HepG2 (cell line): ENCODE results near the gene LRRC73. TPM values are rescaled to one million over a fixed set of nuclear protein-coding genes. Genes with fewer than 3 reads are reported as not detected.

Experiments used
- CREB1 ChIP-seq, 2 experiments: fragments of 450-650 bp in 1 of 2; IDR thresholded peaks; 2 replicates each; pipeline ENCODE4 v1.6.1; 2016 to 2017; ENCODE audit warnings: control low read depth in 1 of 2, mild to moderate bottlenecking in 1 of 2, missing compliant biosample characterization in 1 of 2, missing genetic modification characterization in 1 of 2
- HOXA3 ChIP-seq: sonication (generic); formaldehyde crosslinking; IDR thresholded peaks from 2 replicates; pipeline ENCODE4 v1.5.0; 2020; ENCODE audit warnings: missing genetic modification reagents
- IKZF4 ChIP-seq: sonication (generic); formaldehyde crosslinking; IDR thresholded peaks from 2 replicates; pipeline ENCODE4 v1.5.1; 2020; ENCODE audit warnings: borderline replicate concordance, mild to moderate bottlenecking, low read depth, missing genetic modification reagents; ENCODE audit errors: not compliant biosample characterization
- KAT8 ChIP-seq: IDR thresholded peaks from 2 replicates; pipeline ENCODE4 v1.6.1; 2016; ENCODE audit warnings: missing genetic modification reagents, missing compliant biosample characterization
- MAZ ChIP-seq, 2 experiments: sonication (generic) in 1 of 2; formaldehyde crosslinking in 1 of 2; IDR thresholded peaks; 2 replicates each; pipeline versions ENCODE4 v1.5.0 to v1.6.1; 2012 to 2020; ENCODE audit warnings: low read depth in 2 of 2, mild to moderate bottlenecking in 2 of 2, borderline replicate concordance in 1 of 2, improper control_type of control experiment in 1 of 2, low read length in 1 of 2, missing genetic modification reagents in 1 of 2, moderate library complexity in 1 of 2
- MTF2 ChIP-seq: sonication (generic); formaldehyde crosslinking; IDR thresholded peaks from 2 replicates; pipeline ENCODE4 v1.5.0; 2020; ENCODE audit warnings: missing genetic modification reagents, borderline replicate concordance
- NFIC ChIP-seq: IDR thresholded peaks from 2 replicates; pipeline ENCODE4 v1.6.1; 2012; ENCODE audit warnings: mild to moderate bottlenecking, low read length, inconsistent platforms
- RAD21 ChIP-seq: fragments of 450-650 bp; formaldehyde crosslinking; IDR thresholded peaks from 2 replicates; pipeline ENCODE4 v1.5.0; 2020; ENCODE audit warnings: mild to moderate bottlenecking
- THAP11 ChIP-seq: IDR thresholded peaks from 2 replicates; pipeline ENCODE4 v1.6.1; 2016; ENCODE audit warnings: missing biosample characterization, missing genetic modification reagents
- ZFAT ChIP-seq: sonication (generic); formaldehyde crosslinking; conservative IDR thresholded peaks from 2 replicates; pipeline ENCODE4 v1.8.1; 2023; ENCODE audit warnings: missing genetic modification reagents, inconsistent platforms
- ZFY ChIP-seq: sonication (generic); formaldehyde crosslinking; IDR thresholded peaks from 2 replicates; pipeline ENCODE4 v1.4.0; 2020; ENCODE audit warnings: missing genetic modification reagents
- ZNF350 ChIP-seq: sonication (generic); formaldehyde crosslinking; IDR thresholded peaks from 2 replicates; pipeline ENCODE4 v1.4.0; 2020; ENCODE audit warnings: mild to moderate bottlenecking, low read depth, missing genetic modification reagents, borderline replicate concordance
- ZNF777 ChIP-seq: sonication (generic); formaldehyde crosslinking; IDR thresholded peaks from 2 replicates; pipeline ENCODE4 v1.4.0; 2020; ENCODE audit warnings: missing genetic modification reagents
- polyA plus RNA-seq, 8 experiments: library from polyadenylated mRNA; depleted of rRNA in 3 of 8; stranded (reverse) in 7 of 8; unstranded in 1 of 8; fragments of >200 nt; fragmentation: Illumina TruSeq in 4 of 8; extraction: Trizol in 4 of 8; gene quantifications; 2 replicates each; pipeline versions ENCODE4 v1.2.1 to v1.2.3, GENCODE V29; 2011 to 2016; ENCODE audit warnings: low read depth in 4 of 8, missing spikeins in 1 of 8, mixed read lengths in 1 of 8; ENCODE audit not compliant: insufficient read depth in 1 of 8
- total RNA-seq, 5 experiments: library from RNA; depleted of rRNA; stranded (reverse); fragments of >200 nt; fragmentation: Illumina TruSeq; extraction: Trizol; gene quantifications; 2 replicates each; pipeline ENCODE4 v1.2.3, GENCODE V29; 2016; ENCODE audit warnings: low read depth in 1 of 5
- TF ChIP-seq, protein P1 (sequence below): sonication (generic); formaldehyde crosslinking; IDR thresholded peaks from one replicate; pipeline ENCODE4 v1.5.1; 2020; ENCODE audit warnings: mild to moderate bottlenecking, missing genetic modification reagents; ENCODE audit errors: not compliant biosample characterization
- TF ChIP-seq, protein P2 (sequence below): sonication (generic); formaldehyde crosslinking; IDR thresholded peaks from 2 replicates; pipeline ENCODE4 v1.8.1; 2023; ENCODE audit warnings: mild to moderate bottlenecking, missing genetic modification reagents, borderline replicate concordance
- TF ChIP-seq, protein P3 (sequence below): sonication (generic); formaldehyde crosslinking; IDR thresholded peaks from 2 replicates; pipeline ENCODE4 v1.4.0; 2020; ENCODE audit warnings: missing genetic modification reagents, borderline replicate concordance

The LRRC73 gene
- total and polyA plus RNA-seq, 2 of the 13 experiments (the other 11 are each of a cell fraction or from before 2014, with no cell fraction given) = 0.11 to 0.12 TPM

DNA sequence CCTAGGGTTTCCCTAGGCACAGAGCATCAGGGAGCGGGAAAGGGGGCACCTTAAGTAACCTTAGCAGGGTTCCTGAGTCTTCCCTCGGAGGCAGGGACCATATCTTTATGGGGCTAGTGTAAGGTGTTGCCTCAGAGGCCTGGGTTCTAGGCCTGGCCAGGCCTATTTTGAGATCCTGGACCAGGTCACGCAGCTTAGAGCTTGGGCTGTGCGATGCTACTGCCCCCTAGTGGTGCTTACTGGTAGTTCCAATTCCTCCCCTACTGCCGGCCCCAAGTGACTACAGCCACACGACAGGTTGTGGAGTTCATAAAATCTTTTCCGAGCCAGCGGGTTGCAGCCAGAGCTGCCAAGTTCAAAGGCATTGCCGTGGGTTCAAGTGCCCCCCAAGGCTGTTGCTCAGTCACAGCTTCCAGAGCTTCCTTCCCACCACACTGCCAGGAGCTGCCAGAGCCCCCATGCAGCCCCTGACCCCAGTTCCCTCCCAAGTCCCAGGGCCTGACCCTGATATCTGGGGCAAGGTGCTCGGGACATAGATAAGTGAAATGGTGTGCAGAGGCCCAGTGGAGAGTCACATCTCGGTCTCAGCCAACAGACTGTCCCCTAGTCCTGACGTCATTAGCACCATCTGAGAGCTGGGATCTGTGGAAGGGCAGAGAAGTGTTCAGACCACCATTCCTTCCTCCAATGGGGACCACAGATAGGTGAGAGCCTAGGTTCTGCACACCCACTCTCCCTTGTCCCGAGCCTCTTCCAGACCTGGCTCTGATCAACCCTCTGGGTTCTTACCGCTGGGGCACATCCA is 3.3 kb downstream of the LRRC73 start (continued):
- TF ChIP-seq, protein P1, sequence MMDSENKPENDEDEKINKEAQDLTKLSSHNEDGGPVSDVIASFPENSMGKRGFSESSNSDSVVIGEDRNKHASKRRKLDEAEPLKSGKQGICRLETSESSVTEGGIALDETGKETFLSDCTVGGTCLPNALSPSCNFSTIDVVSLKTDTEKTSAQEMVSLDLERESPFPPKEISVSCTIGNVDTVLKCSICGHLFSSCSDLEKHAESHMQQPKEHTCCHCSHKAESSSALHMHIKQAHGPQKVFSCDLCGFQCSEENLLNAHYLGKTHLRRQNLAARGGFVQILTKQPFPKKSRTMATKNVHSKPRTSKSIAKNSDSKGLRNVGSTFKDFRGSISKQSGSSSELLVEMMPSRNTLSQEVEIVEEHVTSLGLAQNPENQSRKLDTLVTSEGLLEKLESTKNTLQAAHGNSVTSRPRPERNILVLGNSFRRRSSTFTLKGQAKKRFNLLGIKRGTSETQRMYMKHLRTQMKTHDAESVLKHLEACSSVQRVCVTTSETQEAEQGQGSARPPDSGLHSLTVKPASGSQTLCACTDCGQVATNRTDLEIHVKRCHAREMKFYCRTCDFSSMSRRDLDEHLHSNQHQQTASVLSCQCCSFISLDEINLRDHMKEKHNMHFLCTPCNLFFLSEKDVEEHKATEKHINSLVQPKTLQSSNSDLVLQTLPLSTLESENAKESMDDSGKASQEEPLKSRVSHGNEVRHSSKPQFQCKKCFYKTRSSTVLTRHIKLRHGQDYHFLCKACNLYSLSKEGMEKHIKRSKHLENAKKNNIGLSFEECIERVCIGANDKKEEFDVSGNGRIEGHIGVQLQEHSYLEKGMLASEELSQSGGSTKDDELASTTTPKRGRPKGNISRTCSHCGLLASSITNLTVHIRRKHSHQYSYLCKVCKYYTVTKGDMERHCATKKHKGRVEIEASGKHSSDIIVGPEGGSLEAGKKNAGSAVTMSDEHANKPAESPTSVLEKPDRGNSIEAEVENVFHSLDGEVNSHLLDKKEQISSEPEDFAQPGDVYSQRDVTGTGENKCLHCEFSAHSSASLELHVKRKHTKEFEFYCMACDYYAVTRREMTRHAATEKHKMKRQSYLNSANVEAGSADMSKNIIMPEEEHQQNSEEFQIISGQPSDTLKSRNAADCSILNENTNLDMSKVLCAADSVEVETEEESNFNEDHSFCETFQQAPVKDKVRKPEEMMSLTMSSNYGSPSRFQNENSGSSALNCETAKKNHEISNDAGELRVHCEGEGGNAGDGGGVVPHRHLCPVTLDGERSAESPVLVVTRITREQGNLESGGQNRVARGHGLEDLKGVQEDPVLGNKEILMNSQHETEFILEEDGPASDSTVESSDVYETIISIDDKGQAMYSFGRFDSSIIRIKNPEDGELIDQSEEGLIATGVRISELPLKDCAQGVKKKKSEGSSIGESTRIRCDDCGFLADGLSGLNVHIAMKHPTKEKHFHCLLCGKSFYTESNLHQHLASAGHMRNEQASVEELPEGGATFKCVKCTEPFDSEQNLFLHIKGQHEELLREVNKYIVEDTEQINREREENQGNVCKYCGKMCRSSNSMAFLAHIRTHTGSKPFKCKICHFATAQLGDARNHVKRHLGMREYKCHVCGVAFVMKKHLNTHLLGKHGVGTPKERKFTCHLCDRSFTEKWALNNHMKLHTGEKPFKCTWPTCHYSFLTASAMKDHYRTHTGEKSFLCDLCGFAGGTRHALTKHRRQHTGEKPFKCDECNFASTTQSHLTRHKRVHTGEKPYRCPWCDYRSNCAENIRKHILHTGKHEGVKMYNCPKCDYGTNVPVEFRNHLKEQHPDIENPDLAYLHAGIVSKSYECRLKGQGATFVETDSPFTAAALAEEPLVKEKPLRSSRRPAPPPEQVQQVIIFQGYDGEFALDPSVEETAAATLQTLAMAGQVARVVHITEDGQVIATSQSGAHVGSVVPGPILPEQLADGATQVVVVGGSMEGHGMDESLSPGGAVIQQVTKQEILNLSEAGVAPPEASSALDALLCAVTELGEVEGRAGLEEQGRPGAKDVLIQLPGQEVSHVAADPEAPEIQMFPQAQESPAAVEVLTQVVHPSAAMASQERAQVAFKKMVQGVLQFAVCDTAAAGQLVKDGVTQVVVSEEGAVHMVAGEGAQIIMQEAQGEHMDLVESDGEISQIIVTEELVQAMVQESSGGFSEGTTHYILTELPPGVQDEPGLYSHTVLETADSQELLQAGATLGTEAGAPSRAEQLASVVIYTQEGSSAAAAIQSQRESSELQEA (CRISPR knock-in tag) = no peak
- no peak for TF ChIP-seq IKZF4 (CRISPR knock-in tag)
- TF ChIP-seq KAT8 (CRISPR knock-in tag) = 0 out of 2 replicates have a peak, but pooled peaks have one; percentile 37
- TF ChIP-seq RAD21 (CRISPR knock-in tag) = peak; percentile 92
- peak; percentile 51; the same call in 1 of the 2 replicates for TF ChIP-seq ZNF350 (CRISPR knock-in tag)
- TF ChIP-seq ZNF777 (CRISPR knock-in tag) = no peak
- TF ChIP-seq, protein P2, sequence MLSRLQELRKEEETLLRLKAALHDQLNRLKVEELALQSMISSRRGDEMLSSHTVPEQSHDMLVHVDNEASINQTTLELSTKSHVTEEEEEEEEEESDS = no peak
- peak; percentile 63; the same call in 1 of the 2 replicates for TF ChIP-seq THAP11
- TF ChIP-seq CREB1 (IDR thresholded peaks at IDR 0.05) = peak; percentile 70
- no peak for TF ChIP-seq CREB1 (CRISPR knock-in tag; IDR thresholded peaks at IDR 0.05)
- peak; percentile 41; the same call in 1 of the 2 replicates for TF ChIP-seq HOXA3 (CRISPR knock-in tag)
- TF ChIP-seq MAZ (IDR thresholded peaks at IDR 0.05; ENCODE audit: borderline replicate concordance, low read depth, low read length) = no peak
- TF ChIP-seq MAZ (CRISPR knock-in tag; IDR thresholded peaks at IDR 0.05; ENCODE audit: low read depth) = peak; percentile 8; the same call in 1 of the 2 replicates
- TF ChIP-seq, protein P3, sequence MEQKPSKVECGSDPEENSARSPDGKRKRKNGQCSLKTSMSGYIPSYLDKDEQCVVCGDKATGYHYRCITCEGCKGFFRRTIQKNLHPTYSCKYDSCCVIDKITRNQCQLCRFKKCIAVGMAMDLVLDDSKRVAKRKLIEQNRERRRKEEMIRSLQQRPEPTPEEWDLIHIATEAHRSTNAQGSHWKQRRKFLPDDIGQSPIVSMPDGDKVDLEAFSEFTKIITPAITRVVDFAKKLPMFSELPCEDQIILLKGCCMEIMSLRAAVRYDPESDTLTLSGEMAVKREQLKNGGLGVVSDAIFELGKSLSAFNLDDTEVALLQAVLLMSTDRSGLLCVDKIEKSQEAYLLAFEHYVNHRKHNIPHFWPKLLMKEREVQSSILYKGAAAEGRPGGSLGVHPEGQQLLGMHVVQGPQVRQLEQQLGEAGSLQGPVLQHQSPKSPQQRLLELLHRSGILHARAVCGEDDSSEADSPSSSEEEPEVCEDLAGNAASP (CRISPR knock-in tag) = no peak; the same call in 1 of the 2 replicates
- TF ChIP-seq ZFY (CRISPR knock-in tag) = peak; percentile 67; the same call in 1 of the 2 replicates
- no peak for TF ChIP-seq MTF2 (CRISPR knock-in tag)
- TF ChIP-seq ZFAT (CRISPR knock-in tag) = no peak
- TF ChIP-seq NFIC = no peak
